Activated CD4-positive, alpha-beta T cell treated with anti-CD3 and anti-CD28 coated beads, Interleukin-2, amount 10 ng/mL, durations not matched to agents 7 days and 5 days (primary cell): ENCODE measurements around the gene WDR75. TPM values are rescaled to one million over a fixed set of nuclear protein-coding genes. Genes with fewer than 3 reads are reported as not detected.

Experiments used
- CTCF ChIA-PET: fragments of 350-600 bp; sonication (Branson Sonifier 250); formaldehyde crosslinking; loops from one replicate; lab custom pipeline; 2021; ENCODE audit warnings: antibody characterized with exemption; lab: Charles Lee
- POLR2A ChIA-PET: fragments of 350-600 bp; sonication (Branson Sonifier 250); formaldehyde crosslinking; loops from one replicate; lab custom pipeline; 2021; ENCODE audit warnings: antibody characterized with exemption; lab: Charles Lee
- DNase-seq: peaks from one replicate; pipeline ENCODE4 v3.0.0-alpha.2; 2020
- H3K27ac Mint-ChIP-seq: one replicate; pipeline ENCODE4 v1.8.0; 2021; ENCODE audit warnings: mild to moderate bottlenecking, moderate library complexity, mixed read lengths
- H3K27me3 Mint-ChIP-seq: one replicate; pipeline ENCODE4 v1.8.0; 2021; ENCODE audit warnings: mixed read lengths
- H3K36me3 Mint-ChIP-seq: one replicate; pipeline ENCODE4 v1.8.0; 2021; ENCODE audit warnings: low read depth, mixed read lengths
- H3K4me1 Mint-ChIP-seq: one replicate; pipeline ENCODE4 v1.8.0; 2021; ENCODE audit warnings: mixed read lengths
- H3K4me3 Mint-ChIP-seq: one replicate; pipeline ENCODE4 v1.8.0; 2021; ENCODE audit warnings: mild to moderate bottlenecking, moderate library complexity, mixed read lengths
- H3K9me3 Mint-ChIP-seq: one replicate; pipeline ENCODE4 v1.8.0; 2021; ENCODE audit warnings: mixed read lengths
- total RNA-seq, 2 experiments: library from RNA; stranded (reverse); gene quantifications; one replicate each; pipeline ENCODE4 v1.2.3, GENCODE V29; 2021

The WDR75 gene
- total RNA-seq, 2 experiments from 2014 or later: 47.8 to 49.7 TPM

DNA sequence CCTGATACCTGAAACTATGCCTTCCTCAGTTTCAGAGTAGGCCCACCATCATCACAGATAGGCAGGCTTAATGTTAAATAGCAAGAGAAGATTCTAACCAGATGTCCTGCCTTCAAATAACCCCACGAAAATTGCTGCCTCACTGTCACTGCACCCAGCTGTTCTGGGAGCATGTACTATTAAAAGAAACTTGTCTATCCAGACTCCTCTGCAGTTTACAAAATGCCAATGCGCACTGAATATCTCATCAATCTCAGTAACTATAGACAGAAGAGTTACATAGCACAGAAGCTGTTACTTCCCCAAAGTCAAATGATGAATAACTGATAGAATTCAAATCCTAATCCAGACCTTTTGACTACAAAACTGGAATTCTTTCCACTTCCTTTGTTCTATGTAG, 43.9 kb downstream of the WDR75 start:
- H3K9me3 Mint-ChIP-seq: no peaks in the 10 kb centered on the region
- H3K4me3 Mint-ChIP-seq: no peak overlapping the region
- H3K27ac Mint-ChIP-seq: no peak overlapping the region
- H3K36me3 Mint-ChIP-seq: no peaks in the 10 kb centered on the region
- ChIA-PET POLR2A (no interaction called here), CTCF (no interaction called here)
- H3K4me1 Mint-ChIP-seq: no peaks in the 10 kb centered on the region
- H3K27me3 Mint-ChIP-seq: peaks cover 2% of the 10 kb centered on the region
- DNase-seq: no peak

DNA sequence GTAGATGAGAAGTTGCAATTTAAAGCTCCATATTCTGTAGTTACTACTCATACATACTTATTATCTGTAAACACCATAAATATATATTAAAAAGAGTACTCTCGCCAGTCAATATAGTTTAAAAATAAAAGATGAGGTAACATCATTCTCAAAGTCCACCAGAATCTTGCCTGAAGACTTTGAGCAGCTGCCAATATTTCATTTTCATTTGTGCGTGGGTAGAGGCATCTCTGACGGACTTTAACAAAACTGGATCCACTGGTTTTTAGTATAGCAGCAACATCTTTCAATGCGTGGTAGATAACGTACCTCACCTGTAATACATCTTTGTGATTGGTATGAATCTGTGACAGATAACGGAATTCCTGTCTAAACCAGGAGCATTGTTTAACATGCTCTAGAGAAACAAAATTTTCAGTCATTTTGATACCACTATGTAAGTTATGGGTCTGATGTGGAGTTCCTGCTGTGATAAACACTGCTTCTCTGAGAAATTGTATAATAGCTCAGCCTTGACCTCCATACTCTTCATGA, 45.0 kb downstream of the WDR75 start:
- Mint-ChIP-seq H3K9me3 (no peaks in the 10 kb centered on the region), H3K27me3 (peaks cover 2% of the 10 kb centered on the region), H3K4me3 (no peak overlapping the region), H3K36me3 (no peaks in the 10 kb centered on the region), H3K4me1 (no peaks in the 10 kb centered on the region), H3K27ac (no peak overlapping the region)
- CTCF ChIA-PET: interaction anchor here (0.8 to 1.4 kb wide), 2 partner anchors 13 to 171 kb away, joined by 4 read pairs; no protein-coding TSS in a partner anchor
- POLR2A ChIA-PET: no interaction called here
- no peak for DNase-seq

DNA sequence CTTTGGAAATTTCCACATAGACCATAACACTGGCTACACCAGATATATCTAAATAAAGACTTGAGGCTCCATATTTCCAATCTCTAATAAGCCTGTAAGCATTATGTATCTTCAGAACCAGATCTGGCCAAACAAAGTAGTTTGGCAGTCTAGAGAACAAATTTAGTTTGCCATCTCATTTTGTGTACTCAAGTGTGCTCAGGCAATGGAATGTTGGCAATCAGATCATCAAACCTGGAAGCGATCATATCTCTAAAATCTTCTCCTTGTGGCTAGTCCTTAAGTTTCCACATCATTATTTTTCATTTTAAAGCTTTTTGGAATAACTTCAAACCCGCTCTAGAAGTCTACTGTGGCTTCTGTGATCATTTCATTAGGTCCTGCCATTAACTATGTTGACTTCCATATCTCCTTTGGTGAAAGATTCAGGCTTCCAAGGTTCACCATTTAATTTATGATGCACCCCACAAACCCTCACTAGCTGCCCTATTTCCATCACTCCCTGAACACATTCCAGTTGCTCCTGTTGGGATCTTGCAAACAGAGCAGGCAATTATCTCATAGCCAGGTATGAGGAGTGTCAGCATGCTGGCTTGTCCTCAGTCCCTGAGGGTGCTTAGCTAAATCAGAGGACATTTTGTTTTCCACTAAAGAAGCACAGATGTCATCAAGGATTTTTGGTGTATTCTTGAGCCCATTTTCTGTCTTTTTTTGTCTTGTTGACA, 46.2 kb downstream of the WDR75 start:
- no peak for DNase-seq
- H3K27me3 Mint-ChIP-seq: peaks cover 2% of the 10 kb centered on the region
- no peaks in the 10 kb centered on the region for H3K4me1 Mint-ChIP-seq
- H3K9me3 Mint-ChIP-seq: no peaks in the 10 kb centered on the region
- ChIA-PET CTCF (no interaction called here), POLR2A (no interaction called here)
- no peak overlapping the region for H3K27ac Mint-ChIP-seq
- H3K36me3 Mint-ChIP-seq: no peaks in the 10 kb centered on the region
- H3K4me3 Mint-ChIP-seq: no peak overlapping the region

DNA sequence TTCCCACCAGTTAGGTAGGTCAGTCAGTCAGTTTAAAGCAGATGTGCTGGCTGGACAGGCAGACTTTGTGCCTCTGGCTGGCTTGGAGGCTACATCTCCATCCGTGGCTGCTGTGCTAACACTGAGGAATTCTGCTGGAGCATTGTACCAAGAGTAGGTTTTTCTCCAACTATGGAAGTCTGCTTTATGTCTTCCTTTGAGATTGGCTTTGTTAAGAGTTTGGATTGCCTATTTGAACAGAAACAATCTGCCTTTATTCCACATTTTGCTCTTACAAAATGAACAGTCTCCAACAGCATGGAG, 46.7 kb downstream of the WDR75 start:
- POLR2A ChIA-PET: no interaction called here
- CTCF ChIA-PET: no interaction called here
- H3K27ac Mint-ChIP-seq: no peak overlapping the region
- no peaks in the 10 kb centered on the region for H3K4me1 Mint-ChIP-seq
- H3K27me3 Mint-ChIP-seq: peaks cover 2% of the 10 kb centered on the region
- H3K4me3 Mint-ChIP-seq: no peak overlapping the region
- DNase-seq: no peak
- no peaks in the 10 kb centered on the region for H3K9me3 Mint-ChIP-seq
- H3K36me3 Mint-ChIP-seq: no peaks in the 10 kb centered on the region

DNA sequence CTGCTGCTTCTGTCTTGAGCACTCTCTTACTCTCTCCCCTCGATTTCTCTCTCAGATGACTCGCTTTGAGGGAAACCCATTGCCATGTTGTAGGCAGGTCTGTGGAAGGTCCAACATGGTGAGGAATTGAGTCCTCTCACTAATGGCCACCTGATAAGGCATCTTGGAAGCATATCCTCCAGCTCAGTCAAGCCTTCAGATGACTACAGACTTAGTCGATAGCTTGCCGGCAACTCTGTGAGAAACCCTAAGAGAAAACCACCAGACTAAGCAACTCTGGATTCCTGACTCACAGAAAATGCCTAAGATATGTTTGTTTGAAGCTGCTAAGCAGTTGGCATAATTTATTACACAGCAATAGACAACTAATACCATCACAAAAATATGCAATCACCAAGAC, 51.2 kb downstream of the WDR75 start:
- DNase-seq: no peak
- no peaks in the 10 kb centered on the region for H3K36me3 Mint-ChIP-seq
- ChIA-PET POLR2A (no interaction called here), CTCF (no interaction called here)
- peaks cover 2% of the 10 kb centered on the region for H3K27me3 Mint-ChIP-seq
- no peak overlapping the region for H3K4me3 Mint-ChIP-seq
- no peak overlapping the region for H3K27ac Mint-ChIP-seq
- no peaks in the 10 kb centered on the region for H3K9me3 Mint-ChIP-seq
- no peaks in the 10 kb centered on the region for H3K4me1 Mint-ChIP-seq

DNA sequence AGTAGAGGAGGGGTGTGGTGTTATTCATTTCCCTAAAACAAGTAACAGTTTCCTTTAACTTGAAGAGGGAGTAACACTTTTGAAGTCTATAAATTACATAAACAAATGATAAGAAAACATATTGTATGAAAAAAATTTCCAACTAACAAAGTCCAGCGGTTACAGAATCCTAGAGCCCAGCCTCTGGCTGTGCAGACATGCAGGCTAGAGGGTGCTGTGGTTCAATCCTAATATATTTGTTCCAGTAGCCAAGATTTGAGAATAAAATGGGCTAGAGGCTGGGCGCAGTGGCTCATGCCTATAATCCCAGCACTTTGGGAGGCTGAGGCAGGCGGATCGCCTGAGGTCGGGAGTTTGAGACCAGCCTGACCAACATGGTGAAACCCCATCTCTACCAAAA, 56.9 kb downstream of the WDR75 start:
- Mint-ChIP-seq H3K27ac (no peak overlapping the region), H3K9me3 (no peaks in the 10 kb centered on the region), H3K4me1 (no peaks in the 10 kb centered on the region), H3K4me3 (no peak overlapping the region), H3K36me3 (no peaks in the 10 kb centered on the region), H3K27me3 (peaks cover 2% of the 10 kb centered on the region)
- CTCF ChIA-PET: no interaction called here
- POLR2A ChIA-PET: no interaction called here
- no peak for DNase-seq

DNA sequence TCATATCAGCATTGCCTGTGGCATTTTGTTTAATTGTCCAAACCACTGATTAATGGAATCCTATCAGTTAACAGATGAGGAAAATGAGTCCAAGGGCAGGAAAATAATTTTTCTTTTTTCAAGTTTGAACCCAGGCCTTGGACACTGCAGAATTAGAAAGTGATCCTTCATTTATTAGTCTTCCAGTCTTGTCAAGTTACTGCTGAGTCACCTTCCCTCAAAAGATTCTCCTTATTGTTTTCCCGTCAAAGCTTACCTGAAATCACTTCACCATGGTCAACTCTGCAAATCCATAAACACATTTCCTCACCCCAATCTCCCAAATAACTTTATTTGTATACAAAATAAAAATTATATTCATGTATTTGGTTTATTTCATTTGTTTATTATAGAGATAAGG, 57.9 kb downstream of the WDR75 start:
- ChIA-PET CTCF (no interaction called here), POLR2A (no interaction called here)
- H3K9me3 Mint-ChIP-seq: no peaks in the 10 kb centered on the region
- peaks cover 2% of the 10 kb centered on the region for H3K27me3 Mint-ChIP-seq
- no peaks in the 10 kb centered on the region for H3K4me1 Mint-ChIP-seq
- no peak for DNase-seq
- H3K4me3 Mint-ChIP-seq: no peak overlapping the region
- H3K36me3 Mint-ChIP-seq: no peaks in the 10 kb centered on the region
- H3K27ac Mint-ChIP-seq: no peak overlapping the region

DNA sequence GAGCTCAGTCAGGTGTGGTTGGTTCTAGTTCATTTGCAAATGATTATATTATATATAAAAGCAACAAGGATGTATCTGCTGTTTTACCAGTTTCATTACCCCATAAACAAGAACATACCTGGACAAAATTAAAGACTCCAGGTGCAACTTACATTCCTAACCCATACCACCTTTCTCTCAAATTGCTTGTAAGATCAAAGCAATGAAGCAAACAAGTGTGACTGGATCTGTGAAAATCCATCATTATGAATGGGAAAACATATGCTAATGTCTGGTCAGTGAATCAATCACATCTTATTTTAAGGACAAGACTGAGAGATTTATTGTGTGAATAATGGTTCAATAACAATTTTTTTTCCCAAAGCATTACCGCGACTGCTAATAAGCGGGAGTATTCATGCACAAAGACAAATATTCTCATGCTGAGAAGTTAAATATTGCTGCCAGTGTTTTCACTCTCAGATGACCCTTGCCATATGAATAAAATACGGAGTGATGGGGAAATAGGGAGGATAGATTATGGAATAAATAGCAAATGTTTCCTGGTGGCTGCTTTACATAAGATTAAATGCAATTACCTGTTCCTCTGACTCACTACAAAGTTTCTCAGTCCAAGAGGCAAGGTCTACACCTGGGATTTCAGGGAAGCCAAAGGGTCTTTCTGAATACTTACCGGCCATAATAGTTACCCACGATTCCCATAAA, 59.3 kb downstream of the WDR75 start:
- ChIA-PET CTCF (no interaction called here), POLR2A (no interaction called here)
- Mint-ChIP-seq H3K4me3 (no peak overlapping the region), H3K27me3 (peaks cover 2% of the 10 kb centered on the region), H3K36me3 (no peaks in the 10 kb centered on the region), H3K9me3 (no peaks in the 10 kb centered on the region), H3K27ac (no peak overlapping the region), H3K4me1 (peaks cover 7% of the 10 kb centered on the region)
- DNase-seq: no peak

DNA sequence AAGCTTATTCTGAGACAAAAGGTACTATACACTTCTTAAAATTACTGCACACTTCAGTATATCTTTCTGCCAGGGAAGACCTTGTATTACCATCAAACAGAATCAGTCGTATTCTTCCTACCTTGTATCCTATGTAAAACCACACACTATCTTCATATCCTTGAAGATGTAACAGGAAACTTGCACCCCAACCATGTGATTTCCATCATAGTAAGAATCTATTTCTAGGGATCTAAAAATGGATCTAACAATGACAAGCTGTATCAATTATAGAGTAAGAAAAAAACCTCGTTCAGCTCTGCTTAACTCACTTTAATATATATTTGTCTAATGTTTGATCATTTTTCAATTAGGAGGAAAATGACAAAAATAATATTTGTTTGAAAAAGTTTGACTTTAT, 60.2 kb downstream of the WDR75 start:
- H3K27me3 Mint-ChIP-seq: peaks cover 2% of the 10 kb centered on the region
- H3K36me3 Mint-ChIP-seq: no peaks in the 10 kb centered on the region
- CTCF ChIA-PET: no interaction called here
- H3K4me3 Mint-ChIP-seq: no peak overlapping the region
- DNase-seq: no peak
- H3K9me3 Mint-ChIP-seq: no peaks in the 10 kb centered on the region
- peaks cover 10% of the 10 kb centered on the region for H3K4me1 Mint-ChIP-seq
- H3K27ac Mint-ChIP-seq: no peak overlapping the region
- POLR2A ChIA-PET: no interaction called here

DNA sequence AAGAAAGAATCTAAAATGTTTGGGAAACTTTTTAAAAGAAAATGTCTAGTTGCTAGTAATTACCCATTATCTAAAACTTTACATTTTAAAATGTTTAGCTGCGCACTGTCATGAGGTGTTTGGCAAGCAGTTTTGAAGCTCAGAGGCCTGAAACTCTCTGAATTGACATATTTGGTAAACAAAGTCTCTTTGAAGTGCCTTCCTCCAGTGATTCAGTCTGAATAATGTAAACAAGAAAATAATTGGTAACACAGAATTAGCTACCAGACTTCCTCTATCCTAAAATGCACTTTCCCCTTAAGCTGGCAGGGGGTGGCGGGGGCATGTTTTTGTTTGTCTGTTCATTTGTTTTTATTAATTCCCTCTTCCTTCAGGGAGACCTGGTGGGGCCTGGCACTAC, 61.4 kb downstream of the WDR75 start:
- CTCF ChIA-PET: no interaction called here
- no peak for DNase-seq
- no peaks in the 10 kb centered on the region for H3K36me3 Mint-ChIP-seq
- H3K4me1 Mint-ChIP-seq: peaks cover 10% of the 10 kb centered on the region
- H3K4me3 Mint-ChIP-seq: no peak overlapping the region
- POLR2A ChIA-PET: no interaction called here
- no peaks in the 10 kb centered on the region for H3K9me3 Mint-ChIP-seq
- H3K27ac Mint-ChIP-seq: no peak overlapping the region
- H3K27me3 Mint-ChIP-seq: peaks cover 2% of the 10 kb centered on the region

DNA sequence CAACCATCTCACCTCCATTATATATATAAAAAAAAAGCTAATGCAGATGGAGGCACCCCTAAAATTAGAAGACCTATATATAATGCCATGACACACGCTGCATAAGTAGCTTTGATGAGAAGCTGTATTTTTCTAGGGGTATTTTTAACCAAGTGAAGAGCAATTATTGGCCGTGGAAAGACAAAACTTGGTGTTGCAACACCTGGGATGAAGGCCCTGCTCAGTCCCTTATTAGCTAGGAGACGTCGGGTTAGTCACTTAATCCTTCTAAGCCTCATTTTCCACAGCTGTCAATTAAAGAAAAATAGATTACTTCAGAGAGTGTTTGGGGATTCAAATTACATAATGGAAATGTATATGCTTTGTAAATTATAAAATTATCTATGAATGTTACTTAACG, 63.0 kb downstream of the WDR75 start:
- H3K4me1 Mint-ChIP-seq: peaks cover 10% of the 10 kb centered on the region
- peaks cover 3% of the 10 kb centered on the region for H3K9me3 Mint-ChIP-seq
- peaks cover 2% of the 10 kb centered on the region for H3K27me3 Mint-ChIP-seq
- ChIA-PET CTCF (no interaction called here), POLR2A (no interaction called here)
- no peak for DNase-seq
- no peak overlapping the region for H3K27ac Mint-ChIP-seq
- H3K4me3 Mint-ChIP-seq: no peak overlapping the region
- H3K36me3 Mint-ChIP-seq: no peaks in the 10 kb centered on the region

DNA sequence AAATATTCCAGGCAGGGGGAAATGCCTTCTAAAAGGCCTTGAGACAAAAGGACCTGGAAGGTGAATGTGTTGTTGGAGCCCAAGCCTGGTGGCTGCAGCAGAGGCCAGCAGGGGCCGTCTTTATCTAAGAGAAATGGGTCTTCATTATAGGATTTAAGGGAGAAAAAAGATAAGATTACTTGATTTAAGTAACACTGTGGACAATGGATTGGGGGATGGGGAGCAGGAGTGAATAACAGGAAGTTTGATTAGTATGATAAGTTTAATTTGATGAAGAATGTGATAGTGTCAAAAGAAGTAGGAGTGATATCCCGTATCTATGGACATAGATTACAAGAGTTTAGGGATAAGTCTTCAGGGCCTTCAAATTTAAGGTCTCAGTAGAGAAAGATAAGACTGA, 64.2 kb downstream of the WDR75 start:
- POLR2A ChIA-PET: no interaction called here
- H3K4me3 Mint-ChIP-seq: no peak overlapping the region
- no peak overlapping the region for H3K27ac Mint-ChIP-seq
- peaks cover 10% of the 10 kb centered on the region for H3K4me1 Mint-ChIP-seq
- no peak for DNase-seq
- no peaks in the 10 kb centered on the region for H3K27me3 Mint-ChIP-seq
- peaks cover 3% of the 10 kb centered on the region for H3K9me3 Mint-ChIP-seq
- H3K36me3 Mint-ChIP-seq: no peaks in the 10 kb centered on the region
- CTCF ChIA-PET: no interaction called here

DNA sequence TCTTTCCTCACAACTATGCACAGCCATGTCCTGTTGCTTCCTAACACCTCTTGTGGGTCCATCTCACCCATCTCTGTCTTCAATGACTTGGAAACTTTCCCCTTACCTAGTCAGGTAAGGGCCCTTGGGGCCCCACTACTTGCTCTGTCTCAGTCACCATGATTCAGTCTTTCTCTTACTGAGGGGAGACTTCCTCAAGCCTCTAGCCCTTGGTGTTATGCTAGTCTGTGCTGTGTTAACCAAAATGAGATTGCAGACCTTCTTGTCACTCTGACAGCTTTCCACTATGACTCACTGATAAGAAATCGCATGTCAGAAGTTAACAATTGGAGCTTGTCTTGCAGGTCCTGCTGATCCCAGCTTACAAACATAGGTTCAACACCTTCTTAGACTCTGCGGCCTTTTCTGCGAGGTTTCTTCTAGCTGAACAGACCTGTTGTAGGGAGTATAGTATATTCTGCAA, 65.3 kb downstream of the WDR75 start:
- CTCF ChIA-PET: interaction anchor here (1.2 kb wide), 1 partner anchor 13 kb away, joined by 3 read pairs; no protein-coding TSS in a partner anchor
- no peak overlapping the region for H3K27ac Mint-ChIP-seq
- no peaks in the 10 kb centered on the region for H3K36me3 Mint-ChIP-seq
- POLR2A ChIA-PET: no interaction called here
- H3K4me1 Mint-ChIP-seq: peaks cover 10% of the 10 kb centered on the region
- H3K27me3 Mint-ChIP-seq: peaks cover under 1% of the 10 kb centered on the region
- no peak overlapping the region for H3K4me3 Mint-ChIP-seq
- peaks cover 3% of the 10 kb centered on the region for H3K9me3 Mint-ChIP-seq
- no peak for DNase-seq
